Adrenal gland (tissue), 5 donors: ENCODE data around the gene TDRD1.

Experiments used
- CTCF ChIP-seq, 6 experiments: fragments of 450-650 bp in 4 of 6; fragments of 200-600 bp in 2 of 6; sonication (generic) in 1 of 6; IDR thresholded peaks; 1 replicate in 5 of 6; 2 replicates in 1 of 6; pipeline versions ENCODE4 v1.5.1 to v1.8.0; 2016 to 2021; ENCODE audit warnings: antibody characterized with exemption in 6 of 6, mild to moderate bottlenecking in 2 of 6, moderate library complexity in 1 of 6
- POLR2A ChIP-seq, 2 donors: fragments of 450-650 bp; IDR thresholded peaks; one replicate each; pipeline ENCODE4 v1.6.1; 2017; ENCODE audit warnings: antibody characterized with exemption in 2 of 2, mild to moderate bottlenecking in 2 of 2, moderate library complexity in 1 of 2
- donor health status: DM: no; HTN: no; CAD: no.

GRCh38 chr10:114272696-114273095 is 93.5 kb downstream of the TDRD1 start:
- TF ChIP-seq CTCF (IDR thresholded peaks at IDR 0.05) (no peak), POLR2A (IDR thresholded peaks at IDR 0.05) (no peak)
